A673 (cell line): ENCODE data around the gene EPHB4.

ENCODE experiments used
- CTCF ChIP-seq: fragments of 300-800, 200-600 bp; sonication (generic); conservative IDR thresholded peaks from 2 replicates; pipeline ENCODE4 v1.5.1; 2017; ENCODE audit warnings: low read depth, mild to moderate bottlenecking, antibody characterized with exemption, low read length, moderate library complexity, mixed read lengths
- EZH2 ChIP-seq: fragments of 200-600 bp; sonication (generic); IDR thresholded peaks from 2 replicates; pipeline ENCODE4 v1.6.1; 2017; ENCODE audit warnings: borderline replicate concordance, low read depth, mild to moderate bottlenecking, mixed read lengths, antibody characterized with exemption, low read length; ENCODE audit not compliant: poor library complexity, severe bottlenecking

GRCh38 chr7:100786323-100786722 lies 41.0 kb downstream of the EPHB4 start:
- TF ChIP-seq CTCF (no peak), EZH2 (no peak)
